HG03139 (cell line): Measurements from ENCODE around the gene CLEC16A.

Experiments used
- ATAC-seq: cut with Tn5 transposase; IDR thresholded peaks from one replicate; pipeline ENCODE4 v1.9.1; 2021; ENCODE audit not compliant: unreplicated experiment

CLEC16A gene, protein sequence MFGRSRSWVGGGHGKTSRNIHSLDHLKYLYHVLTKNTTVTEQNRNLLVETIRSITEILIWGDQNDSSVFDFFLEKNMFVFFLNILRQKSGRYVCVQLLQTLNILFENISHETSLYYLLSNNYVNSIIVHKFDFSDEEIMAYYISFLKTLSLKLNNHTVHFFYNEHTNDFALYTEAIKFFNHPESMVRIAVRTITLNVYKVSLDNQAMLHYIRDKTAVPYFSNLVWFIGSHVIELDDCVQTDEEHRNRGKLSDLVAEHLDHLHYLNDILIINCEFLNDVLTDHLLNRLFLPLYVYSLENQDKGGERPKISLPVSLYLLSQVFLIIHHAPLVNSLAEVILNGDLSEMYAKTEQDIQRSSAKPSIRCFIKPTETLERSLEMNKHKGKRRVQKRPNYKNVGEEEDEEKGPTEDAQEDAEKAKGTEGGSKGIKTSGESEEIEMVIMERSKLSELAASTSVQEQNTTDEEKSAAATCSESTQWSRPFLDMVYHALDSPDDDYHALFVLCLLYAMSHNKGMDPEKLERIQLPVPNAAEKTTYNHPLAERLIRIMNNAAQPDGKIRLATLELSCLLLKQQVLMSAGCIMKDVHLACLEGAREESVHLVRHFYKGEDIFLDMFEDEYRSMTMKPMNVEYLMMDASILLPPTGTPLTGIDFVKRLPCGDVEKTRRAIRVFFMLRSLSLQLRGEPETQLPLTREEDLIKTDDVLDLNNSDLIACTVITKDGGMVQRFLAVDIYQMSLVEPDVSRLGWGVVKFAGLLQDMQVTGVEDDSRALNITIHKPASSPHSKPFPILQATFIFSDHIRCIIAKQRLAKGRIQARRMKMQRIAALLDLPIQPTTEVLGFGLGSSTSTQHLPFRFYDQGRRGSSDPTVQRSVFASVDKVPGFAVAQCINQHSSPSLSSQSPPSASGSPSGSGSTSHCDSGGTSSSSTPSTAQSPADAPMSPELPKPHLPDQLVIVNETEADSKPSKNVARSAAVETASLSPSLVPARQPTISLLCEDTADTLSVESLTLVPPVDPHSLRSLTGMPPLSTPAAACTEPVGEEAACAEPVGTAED

DNA sequence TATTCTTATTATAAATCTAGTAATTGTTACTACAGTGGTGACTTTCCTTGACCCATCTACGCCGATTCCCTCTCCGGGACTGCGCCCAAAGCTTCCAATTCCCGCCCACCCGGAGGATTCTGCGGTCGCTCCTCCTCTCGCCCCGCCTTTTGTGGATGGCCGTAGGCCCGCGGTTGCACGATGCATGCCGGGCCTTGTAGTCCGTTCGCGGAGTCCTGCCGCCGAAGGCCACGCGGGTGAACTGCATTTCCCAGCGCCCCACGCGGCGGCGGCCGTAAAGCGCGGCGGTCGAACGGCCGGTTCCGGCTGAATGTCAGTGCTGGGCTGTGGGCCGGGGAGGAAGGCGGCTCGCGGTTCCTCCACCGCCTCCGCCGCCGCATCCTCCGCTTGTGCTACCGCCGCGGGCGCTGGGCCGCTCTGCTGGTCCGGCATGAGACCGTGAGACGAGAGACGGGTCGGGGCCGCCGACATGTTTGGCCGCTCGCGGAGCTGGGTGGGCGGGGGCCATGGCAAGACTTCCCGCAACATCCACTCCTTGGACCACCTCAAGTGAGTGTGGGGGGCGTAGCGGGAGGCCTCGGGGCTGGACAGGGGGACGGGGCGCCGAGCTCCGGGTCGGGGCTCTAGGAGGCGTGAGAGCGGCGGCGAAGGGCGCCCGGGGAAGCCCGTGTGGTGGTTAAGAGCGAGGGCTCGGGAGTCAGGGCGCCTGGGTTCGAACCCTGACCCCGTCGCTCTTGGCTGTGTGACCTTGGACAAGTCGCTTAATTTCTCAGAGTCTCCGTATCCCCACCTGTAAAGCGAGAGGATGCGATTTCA, at the start of gene CLEC16A:
TSS of gene CLEC16A (plus strand) at position 316 of the 816 bp plus-strand sequence. CDS start at position 470, 154 bp downstream.
- ATAC-seq = peak; percentile 61

DNA sequence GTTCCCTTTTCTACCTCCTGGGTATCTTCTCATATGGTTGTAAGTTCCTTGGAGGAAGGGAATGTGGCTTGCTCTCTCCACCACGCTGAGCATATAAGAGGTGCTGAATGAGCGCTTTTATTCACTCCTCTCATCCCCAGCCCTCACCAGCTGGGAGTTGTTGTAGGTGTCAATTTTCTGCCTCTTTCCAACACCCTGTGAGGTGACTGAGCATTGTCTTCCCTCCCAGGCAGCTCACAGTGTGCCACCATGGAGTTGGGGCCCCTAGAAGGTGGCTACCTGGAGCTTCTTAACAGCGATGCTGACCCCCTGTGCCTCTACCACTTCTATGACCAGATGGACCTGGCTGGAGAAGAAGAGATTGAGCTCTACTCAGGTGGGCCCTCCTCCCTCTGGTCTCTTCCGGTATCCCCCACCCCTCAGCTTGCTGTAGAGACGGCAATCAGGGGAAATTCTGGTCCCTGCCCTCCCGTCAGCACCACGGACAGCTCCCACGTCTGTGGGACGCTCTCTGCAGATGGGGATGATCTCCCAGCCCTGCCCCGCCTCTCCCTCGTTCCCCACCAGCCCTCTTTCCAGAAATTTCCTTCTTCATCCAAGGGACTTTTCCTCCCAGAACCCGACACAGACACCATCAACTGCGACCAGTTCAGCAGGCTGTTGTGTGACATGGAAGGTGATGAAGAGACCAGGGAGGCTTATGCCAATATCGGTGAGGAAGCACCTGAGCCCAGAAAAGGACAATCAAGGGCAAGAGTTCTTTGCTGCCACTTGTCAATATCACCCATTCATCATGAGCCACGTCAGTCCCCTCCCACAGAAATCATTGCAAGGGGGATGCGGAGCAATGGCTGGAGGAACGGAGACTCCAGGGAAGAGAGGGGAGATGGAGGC, 49.1 kb upstream of the CLEC16A start:
- ATAC-seq = no peak

DNA sequence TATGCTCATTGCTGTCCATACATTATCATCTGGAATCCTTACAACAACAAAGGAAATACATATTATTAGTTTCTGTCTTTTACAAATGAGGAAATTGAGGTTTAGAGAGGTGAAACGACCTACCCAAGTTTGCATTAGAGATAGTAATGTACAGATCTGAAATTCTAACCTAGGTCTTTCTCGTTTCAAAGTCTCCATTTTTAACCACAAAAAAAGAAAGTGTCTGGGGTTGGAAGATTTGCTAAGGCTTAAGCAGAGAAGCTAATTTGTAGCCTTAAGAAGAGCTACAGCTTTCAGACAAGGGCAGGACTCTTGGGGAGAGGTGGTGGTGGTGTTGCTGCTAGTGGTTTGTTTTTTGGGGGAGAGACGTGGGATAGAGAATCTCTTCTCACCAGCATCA, 48.2 kb upstream of the CLEC16A start:
- no peak for ATAC-seq

DNA sequence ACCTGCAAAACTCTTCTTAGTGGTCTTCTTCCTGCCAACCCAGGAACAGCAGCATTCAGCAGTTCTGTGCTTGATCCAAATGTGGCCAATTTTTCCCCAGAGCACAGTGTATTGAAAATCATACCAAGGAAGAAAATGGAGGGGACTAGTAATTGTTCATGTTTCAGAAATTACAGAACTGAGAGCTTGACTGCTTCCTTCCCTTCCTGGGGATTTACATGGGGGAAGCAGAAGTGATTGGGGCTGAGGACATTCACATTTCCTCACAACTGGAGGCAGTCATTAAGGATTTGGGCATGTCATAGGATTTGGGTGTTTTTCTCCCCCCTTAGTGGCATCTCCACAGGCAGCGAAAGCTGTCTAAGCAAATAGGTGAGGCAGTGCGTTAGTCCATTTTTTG, 47.6 kb upstream of the CLEC16A start:
- no peak for ATAC-seq

DNA sequence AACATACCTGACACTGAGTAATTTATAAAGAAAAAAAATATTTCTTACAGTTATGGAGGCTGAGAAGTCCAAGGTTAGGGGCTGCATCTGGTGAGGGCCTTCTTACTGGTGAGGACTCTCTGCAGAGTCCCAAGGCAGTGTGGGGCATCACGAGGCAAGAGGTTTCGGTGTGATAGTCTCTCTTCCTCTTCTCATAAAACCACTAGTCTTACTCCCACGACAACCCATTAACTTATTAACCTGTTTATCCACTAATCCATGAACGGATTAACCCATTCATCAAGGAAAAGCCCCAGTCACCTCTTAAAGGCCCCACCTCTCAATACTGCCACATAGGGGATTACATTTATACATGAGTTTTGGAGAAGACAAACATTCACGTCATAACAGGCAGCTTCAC, 47.2 kb upstream of the CLEC16A start:
- peak; percentile 52 for ATAC-seq

DNA sequence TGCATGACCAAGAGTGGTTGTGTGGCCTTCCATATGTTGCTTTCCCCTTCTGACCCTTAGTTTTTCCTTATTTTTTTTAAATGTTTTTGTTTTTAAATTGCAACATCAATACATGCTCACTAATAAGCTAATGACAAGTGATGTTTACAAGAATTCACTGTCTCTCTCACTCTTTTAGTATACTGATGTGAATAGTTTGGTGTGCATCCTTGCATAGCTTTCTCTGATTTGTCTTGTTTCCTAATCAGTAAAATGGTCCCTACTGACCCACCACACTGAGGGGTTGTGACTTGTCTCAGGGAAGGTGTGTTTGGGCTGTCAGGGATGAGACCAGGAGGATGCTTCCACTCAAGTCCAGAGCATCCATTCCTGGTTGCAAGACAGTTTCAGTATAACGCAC, 41.4 kb upstream of the CLEC16A start:
- no peak for ATAC-seq

DNA sequence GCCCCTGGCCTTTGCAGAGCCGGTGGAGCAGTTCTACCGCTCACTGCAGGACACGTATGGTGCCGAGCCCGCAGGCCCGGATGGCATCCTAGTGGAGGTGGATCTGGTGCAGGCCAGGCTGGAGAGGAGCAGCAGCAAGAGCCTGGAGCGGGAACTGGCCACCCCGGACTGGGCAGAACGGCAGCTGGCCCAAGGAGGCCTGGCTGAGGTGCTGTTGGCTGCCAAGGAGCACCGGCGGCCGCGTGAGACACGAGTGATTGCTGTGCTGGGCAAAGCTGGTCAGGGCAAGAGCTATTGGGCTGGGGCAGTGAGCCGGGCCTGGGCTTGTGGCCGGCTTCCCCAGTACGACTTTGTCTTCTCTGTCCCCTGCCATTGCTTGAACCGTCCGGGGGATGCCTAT, 37.9 kb upstream of the CLEC16A start:
- no peak for ATAC-seq

DNA sequence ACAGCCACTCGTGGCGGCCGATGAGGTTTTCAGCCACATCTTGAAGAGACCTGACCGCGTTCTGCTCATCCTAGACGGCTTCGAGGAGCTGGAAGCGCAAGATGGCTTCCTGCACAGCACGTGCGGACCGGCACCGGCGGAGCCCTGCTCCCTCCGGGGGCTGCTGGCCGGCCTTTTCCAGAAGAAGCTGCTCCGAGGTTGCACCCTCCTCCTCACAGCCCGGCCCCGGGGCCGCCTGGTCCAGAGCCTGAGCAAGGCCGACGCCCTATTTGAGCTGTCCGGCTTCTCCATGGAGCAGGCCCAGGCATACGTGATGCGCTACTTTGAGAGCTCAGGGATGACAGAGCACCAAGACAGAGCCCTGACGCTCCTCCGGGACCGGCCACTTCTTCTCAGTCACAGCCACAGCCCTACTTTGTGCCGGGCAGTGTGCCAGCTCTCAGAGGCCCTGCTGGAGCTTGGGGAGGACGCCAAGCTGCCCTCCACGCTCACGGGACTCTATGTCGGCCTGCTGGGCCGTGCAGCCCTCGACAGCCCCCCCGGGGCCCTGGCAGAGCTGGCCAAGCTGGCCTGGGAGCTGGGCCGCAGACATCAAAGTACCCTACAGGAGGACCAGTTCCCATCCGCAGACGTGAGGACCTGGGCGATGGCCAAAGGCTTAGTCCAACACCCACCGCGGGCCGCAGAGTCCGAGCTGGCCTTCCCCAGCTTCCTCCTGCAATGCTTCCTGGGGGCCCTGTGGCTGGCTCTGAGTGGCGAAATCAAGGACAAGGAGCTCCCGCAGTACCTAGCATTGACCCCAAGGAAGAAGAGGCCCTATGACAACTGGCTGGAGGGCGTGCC, 37.2 kb upstream of the CLEC16A start:
- no peak for ATAC-seq

DNA sequence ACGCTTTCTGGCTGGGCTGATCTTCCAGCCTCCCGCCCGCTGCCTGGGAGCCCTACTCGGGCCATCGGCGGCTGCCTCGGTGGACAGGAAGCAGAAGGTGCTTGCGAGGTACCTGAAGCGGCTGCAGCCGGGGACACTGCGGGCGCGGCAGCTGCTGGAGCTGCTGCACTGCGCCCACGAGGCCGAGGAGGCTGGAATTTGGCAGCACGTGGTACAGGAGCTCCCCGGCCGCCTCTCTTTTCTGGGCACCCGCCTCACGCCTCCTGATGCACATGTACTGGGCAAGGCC, 36.7 kb upstream of the CLEC16A start:
- no peak for ATAC-seq

DNA sequence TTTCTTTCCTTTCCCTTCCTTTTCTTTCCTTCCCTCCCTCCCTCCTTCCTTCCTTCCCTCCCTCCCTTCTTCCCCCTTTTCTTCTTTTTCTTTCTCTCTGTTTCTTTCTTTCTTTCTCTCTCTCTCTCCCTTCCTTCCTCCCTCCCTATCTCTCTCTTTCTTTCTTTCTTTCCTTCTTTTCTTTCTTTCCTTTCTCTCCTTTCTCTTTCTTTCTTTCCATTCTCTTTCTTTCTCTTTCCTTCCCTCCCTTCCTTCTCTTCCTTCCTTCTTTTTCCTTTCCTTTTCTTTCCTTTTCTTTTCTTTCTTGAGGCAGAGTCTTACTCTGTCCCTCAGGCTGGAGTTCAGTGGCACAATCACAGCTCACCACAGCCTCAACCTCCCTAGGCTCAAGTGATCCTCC, 33.1 kb upstream of the CLEC16A start:
- no peak for ATAC-seq

DNA sequence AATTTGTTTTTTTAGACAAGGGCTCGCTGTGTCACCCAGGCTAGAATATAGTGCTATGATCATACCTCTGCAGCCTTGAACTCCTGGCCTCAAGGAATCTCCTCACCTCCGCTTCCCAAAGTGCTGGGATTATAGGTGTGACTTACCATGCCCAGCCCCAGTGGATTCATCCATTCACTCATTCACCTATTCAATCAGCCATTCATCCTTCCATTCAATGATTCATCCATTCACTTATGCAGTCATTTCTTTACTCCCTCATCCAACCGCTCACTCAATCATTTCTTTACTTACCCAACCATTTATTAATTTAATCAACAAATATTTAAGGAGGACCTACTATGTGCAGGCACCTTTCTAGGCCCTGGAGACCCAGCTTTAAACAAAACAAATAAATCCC, 27.8 kb upstream of the CLEC16A start:
- ATAC-seq = no peak

DNA sequence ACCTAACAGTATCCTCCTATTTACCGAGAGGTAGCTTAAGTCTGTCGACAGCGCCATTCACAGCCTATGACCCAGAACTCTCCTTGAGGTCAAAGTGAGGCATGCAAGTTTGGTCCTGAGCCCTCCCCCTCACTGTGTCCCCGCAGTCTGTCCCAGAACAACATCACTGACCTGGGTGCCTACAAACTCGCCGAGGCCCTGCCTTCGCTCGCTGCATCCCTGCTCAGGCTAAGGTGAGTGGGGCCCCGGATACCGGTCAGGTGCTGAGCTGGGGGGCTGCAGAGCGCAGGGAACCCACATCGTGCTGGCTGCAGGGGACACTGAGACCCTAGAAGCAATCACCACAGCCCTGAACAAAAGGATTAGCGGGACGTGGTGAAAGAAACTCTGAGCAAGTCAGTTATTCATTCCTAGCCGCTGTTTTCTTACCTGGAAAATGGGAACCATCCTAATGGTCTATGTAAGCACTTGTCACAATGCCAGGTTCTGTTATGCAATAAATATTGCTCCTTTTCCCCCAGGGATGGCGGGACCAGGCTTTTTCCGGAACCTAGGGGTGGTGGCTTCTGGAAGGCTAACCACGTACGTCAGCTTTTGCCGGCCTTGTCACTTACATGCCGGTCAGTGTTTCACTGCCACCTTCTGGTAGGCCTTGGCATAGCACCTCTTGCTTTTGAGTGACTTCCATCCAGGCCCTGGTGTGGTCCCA, 25.9 kb upstream of the CLEC16A start:
- ATAC-seq = no peak

DNA sequence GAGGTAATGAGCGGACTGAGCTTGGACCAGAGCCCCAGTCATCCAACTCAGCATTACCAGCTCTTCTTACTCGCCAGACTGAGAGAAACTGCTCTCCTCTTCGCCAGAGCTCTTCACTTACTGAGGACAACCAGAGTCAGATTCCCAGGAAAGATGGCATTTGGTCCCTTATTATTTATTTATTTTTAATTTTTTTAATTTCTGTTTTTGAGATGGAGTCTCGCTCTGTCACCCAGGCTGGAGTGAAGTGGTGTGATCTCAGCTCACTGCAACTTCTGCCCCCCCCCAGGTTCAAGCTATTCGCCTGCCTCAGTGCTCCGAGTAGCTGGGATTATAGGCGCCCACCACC, 25.4 kb upstream of the CLEC16A start:
- no peak for ATAC-seq

DNA sequence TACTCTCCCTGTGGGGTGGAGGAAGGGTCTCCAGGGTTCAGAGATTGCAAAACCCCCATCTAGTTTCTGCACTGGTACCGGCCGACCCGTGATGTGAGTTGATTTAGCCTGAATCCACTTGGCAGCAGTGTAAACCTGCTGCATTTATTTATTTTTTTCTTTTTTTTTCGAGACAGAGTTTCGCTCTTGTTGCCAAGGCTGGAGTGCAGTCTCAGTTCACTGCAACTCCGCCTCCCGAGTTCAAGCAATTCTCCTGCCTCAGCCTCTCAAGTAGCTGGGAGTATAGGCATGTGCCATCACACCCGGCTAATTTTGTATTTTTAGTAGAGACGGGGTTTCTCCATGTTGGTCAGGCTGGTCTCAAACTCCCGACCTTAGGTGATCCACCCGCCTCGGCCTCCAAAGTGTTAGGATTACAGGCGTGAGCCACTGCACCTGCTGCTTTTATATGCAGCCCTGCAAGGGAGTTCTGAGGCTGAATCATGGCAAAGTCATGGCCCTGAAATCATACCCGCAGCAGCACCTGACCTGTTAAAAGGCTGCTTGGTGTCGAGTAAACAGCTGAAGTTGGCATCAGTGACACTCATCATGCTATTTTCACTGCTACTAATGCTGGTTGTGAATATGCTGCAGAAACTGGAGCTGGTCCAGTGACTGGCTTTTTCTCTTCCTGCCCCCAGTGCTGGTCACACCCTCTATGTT, 23.5 kb upstream of the CLEC16A start:
- ATAC-seq = no peak

DNA sequence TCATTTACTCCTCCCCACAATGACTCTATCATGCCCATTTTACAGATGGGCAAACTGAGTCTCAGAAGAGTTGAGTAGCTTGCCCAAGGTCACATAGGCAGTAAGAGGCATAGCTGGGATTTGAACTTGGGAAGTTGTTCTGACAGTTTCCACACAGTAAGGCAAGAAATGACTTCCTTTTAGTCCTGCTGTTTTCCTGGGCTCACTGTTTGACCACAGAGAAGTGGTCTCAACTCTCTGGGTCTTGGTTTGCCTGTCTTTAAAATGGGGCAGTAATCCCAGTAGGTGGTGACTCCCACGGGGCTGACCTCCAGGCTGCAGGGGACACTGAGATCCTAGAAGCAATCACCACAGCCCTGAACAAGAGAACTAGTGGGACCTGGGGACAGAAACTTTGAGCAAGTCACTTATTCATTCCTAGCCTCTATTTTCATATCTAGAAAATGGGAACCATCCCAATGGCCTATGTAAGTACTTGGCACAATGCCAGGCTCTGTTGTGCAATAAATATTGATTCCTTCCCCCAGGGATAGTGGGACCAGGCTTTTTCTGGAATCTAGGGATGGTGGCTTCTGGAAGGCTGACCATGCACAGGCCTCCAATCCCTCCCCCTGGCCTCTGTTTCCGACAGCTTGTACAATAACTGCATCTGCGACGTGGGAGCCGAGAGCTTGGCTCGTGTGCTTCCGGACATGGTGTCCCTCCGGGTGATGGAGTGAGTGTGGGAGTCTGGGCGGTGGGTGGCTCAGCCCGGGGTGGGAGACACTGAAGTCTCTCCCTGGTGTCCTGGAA, 22.6 kb upstream of the CLEC16A start:
- ATAC-seq = no peak

DNA sequence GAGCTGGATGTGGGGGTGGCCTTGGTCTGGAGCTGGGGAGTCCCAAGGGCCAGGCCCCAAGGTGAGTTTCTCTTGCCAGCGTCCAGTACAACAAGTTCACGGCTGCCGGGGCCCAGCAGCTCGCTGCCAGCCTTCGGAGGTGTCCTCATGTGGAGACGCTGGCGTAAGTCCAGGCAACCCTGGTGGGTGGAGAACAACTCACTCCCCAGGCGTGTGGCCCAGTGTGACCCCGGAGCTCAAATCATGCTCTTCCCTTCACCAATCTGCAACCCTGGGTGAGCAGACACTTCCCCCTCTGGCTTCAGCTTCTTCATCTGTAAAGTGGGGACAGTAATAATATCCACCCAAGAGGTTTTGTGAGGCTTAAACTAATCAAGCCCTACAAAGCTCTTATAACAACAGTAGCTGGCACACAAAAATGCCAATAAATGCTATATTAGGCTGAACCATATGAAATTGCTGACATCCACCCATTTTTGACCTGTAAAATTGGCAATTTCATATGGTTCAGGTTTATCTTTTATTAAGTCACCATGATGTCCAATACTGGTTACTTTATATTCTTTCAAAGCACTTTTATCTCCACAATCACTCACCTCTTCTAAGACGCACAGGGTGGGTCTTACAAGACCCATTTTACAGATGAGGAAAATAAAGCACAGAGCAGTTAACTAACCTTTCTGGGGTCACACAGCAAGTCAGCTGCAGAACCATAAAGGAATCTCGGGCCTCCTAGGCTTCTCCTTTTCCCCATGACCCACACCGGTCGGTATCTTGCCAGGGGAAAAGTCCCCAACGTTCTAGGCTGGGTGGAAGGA, 21.8 kb upstream of the CLEC16A start:
- ATAC-seq = no peak
